ENCODE data around the gene RPIA.

The RPIA gene

GRCh38 chr2:88651646-88652045, 39.8 kb upstream of the RPIA start:
- ATAC-seq = no peak
- TF ChIP-seq TSHZ2 (CRISPR knock-in tag; IDR thresholded peaks at IDR 0.05) = no peak
- TF ChIP-seq ISL1 (CRISPR knock-in tag; IDR thresholded peaks at IDR 0.05) = no peak
- TF ChIP-seq SNAI2 (CRISPR knock-in tag; IDR thresholded peaks at IDR 0.05) = no peak
- no peak for TF ChIP-seq TOX (CRISPR knock-in tag; IDR thresholded peaks at IDR 0.05; ENCODE audit: borderline replicate concordance)
- TF ChIP-seq, protein P1, sequence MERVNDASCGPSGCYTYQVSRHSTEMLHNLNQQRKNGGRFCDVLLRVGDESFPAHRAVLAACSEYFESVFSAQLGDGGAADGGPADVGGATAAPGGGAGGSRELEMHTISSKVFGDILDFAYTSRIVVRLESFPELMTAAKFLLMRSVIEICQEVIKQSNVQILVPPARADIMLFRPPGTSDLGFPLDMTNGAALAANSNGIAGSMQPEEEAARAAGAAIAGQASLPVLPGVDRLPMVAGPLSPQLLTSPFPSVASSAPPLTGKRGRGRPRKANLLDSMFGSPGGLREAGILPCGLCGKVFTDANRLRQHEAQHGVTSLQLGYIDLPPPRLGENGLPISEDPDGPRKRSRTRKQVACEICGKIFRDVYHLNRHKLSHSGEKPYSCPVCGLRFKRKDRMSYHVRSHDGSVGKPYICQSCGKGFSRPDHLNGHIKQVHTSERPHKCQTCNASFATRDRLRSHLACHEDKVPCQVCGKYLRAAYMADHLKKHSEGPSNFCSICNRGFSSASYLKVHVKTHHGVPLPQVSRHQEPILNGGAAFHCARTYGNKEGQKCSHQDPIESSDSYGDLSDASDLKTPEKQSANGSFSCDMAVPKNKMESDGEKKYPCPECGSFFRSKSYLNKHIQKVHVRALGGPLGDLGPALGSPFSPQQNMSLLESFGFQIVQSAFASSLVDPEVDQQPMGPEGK (CRISPR knock-in tag; IDR thresholded peaks at IDR 0.05; ENCODE audit: borderline replicate concordance) = no peak
- no peak for TF ChIP-seq TCF4 (CRISPR knock-in tag; IDR thresholded peaks at IDR 0.05; ENCODE audit: borderline replicate concordance)
- no peak for TF ChIP-seq ESRRG (CRISPR knock-in tag; IDR thresholded peaks at IDR 0.05)
- TF ChIP-seq GLIS3 (CRISPR knock-in tag; IDR thresholded peaks at IDR 0.05) = no peak
- TF ChIP-seq ARNTL (CRISPR knock-in tag; IDR thresholded peaks at IDR 0.05; ENCODE audit: borderline replicate concordance, low read depth) = no peak
- TF ChIP-seq ZFP3 (CRISPR knock-in tag; IDR thresholded peaks at IDR 0.05) = no peak
- no peak for TF ChIP-seq OSR1 (CRISPR knock-in tag; IDR thresholded peaks at IDR 0.05)
- no peak for TF ChIP-seq ZC3H10 (CRISPR knock-in tag; IDR thresholded peaks at IDR 0.05)
- no peak for TF ChIP-seq ZNF565 (CRISPR knock-in tag; conservative IDR thresholded peaks at IDR 0.05; ENCODE audit: low read depth)
- no peak for TF ChIP-seq CSDC2 (CRISPR knock-in tag; IDR thresholded peaks at IDR 0.05)
- TF ChIP-seq ZNF8 (CRISPR knock-in tag; IDR thresholded peaks at IDR 0.05) = no peak

DNA sequence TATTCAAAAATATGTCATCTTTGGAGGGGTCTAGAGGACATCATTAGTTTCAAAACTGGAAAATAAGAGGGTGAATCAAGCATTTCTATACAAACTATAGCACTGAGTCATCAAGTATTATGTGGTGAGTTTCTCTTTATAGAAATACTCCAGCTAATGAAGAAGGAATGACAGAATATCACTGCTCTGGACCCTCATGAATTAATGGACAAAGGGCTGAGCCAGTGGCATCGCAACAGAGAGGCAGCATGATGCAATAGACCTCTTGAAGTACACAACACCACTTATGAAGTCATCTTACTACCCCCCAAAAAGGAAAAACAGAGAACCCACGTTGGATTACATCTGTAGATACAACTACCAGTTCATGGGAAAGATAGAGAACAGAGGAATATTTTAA, 36.8 kb upstream of the RPIA start:
- TF ChIP-seq ZFP3 (CRISPR knock-in tag; IDR thresholded peaks at IDR 0.05) (no peak), ESRRG (CRISPR knock-in tag; IDR thresholded peaks at IDR 0.05) (no peak), SNAI2 (CRISPR knock-in tag; IDR thresholded peaks at IDR 0.05) (no peak), ISL1 (CRISPR knock-in tag; IDR thresholded peaks at IDR 0.05) (no peak), CREB5 (CRISPR knock-in tag; IDR thresholded peaks at IDR 0.05; ENCODE audit: low read depth) (no peak), PPARA (CRISPR knock-in tag; IDR thresholded peaks at IDR 0.05; ENCODE audit: borderline replicate concordance) (no peak), RARB (CRISPR knock-in tag; IDR thresholded peaks at IDR 0.05) (no peak), ZFP30 (CRISPR knock-in tag; IDR thresholded peaks at IDR 0.05) (no peak), TOX (CRISPR knock-in tag; IDR thresholded peaks at IDR 0.05; ENCODE audit: borderline replicate concordance) (no peak), ZC3H10 (CRISPR knock-in tag; IDR thresholded peaks at IDR 0.05) (no peak), CSRNP3 (CRISPR knock-in tag; IDR thresholded peaks at IDR 0.05) (no peak), TSHZ2 (CRISPR knock-in tag; IDR thresholded peaks at IDR 0.05) (no peak), ZNF8 (CRISPR knock-in tag; IDR thresholded peaks at IDR 0.05) (no peak), TCF4 (CRISPR knock-in tag; IDR thresholded peaks at IDR 0.05; ENCODE audit: borderline replicate concordance) (no peak), GLIS3 (CRISPR knock-in tag; IDR thresholded peaks at IDR 0.05) (no peak), ZNF70 (CRISPR knock-in tag; IDR thresholded peaks at IDR 0.05) (no peak)
- TF ChIP-seq, protein P1 (CRISPR knock-in tag; IDR thresholded peaks at IDR 0.05; ENCODE audit: borderline replicate concordance) = no peak
- no peak for ATAC-seq

Data from SK-N-SH treated with all-trans-retinoic acid at 6 μM for 48 hours (cell line).